SK-N-SH treated with all-trans-retinoic acid at 6 μM for 48 hours (cell line): ENCODE results near the gene SLC38A3.

ENCODE experiments used
- ATAC-seq: fragments of 200-7000 bp; cut with Tn5 transposase; 3 replicates; pipeline ENCODE4 v1.9.1; 2020; ENCODE audit warnings: mild to moderate bottlenecking, moderate library complexity
- ARNTL ChIP-seq: fragments of 450-650 bp; formaldehyde crosslinking; IDR thresholded peaks from 2 replicates; pipeline ENCODE4 v1.5.0; 2020; ENCODE audit warnings: low read depth, mild to moderate bottlenecking, moderate library complexity, borderline replicate concordance
- BACH2 ChIP-seq: fragments of 250-450 bp; sonication (Bioruptor Pico); IDR thresholded peaks from 2 replicates; pipeline ENCODE4 v1.9.0; 2021; ENCODE audit warnings: mild to moderate bottlenecking, borderline replicate concordance
- CSDC2 ChIP-seq: fragments of 250-450 bp; sonication (Bioruptor Pico); IDR thresholded peaks from 2 replicates; pipeline ENCODE4 v1.5.0; 2020; ENCODE audit warnings: mild to moderate bottlenecking, moderate library complexity
- CSRNP3 ChIP-seq: fragments of 250-450 bp; sonication (Bioruptor Pico); IDR thresholded peaks from 2 replicates; pipeline ENCODE4 v1.5.1; 2021; ENCODE audit warnings: mild to moderate bottlenecking, moderate library complexity
- ESRRG ChIP-seq: fragments of 250-450 bp; sonication (Bioruptor Pico); IDR thresholded peaks from 2 replicates; pipeline ENCODE4 v1.6.1; 2021; ENCODE audit warnings: mild to moderate bottlenecking
- GLIS3 ChIP-seq: fragments of 250-450 bp; sonication (Bioruptor Pico); IDR thresholded peaks from 2 replicates; pipeline ENCODE4 v1.5.0; 2020; ENCODE audit warnings: mild to moderate bottlenecking, moderate library complexity
- OSR1 ChIP-seq: fragments of 250-450 bp; sonication (Bioruptor Pico); IDR thresholded peaks from 2 replicates; pipeline ENCODE4 v1.8.0; 2022; ENCODE audit warnings: moderate library complexity, mild to moderate bottlenecking, inconsistent platforms
- PPARA ChIP-seq: fragments of 250-450 bp; sonication (Bioruptor Pico); IDR thresholded peaks from 2 replicates; pipeline ENCODE4 v1.5.0; 2020; ENCODE audit warnings: mild to moderate bottlenecking, borderline replicate concordance
- RARB ChIP-seq: fragments of 250-450 bp; sonication (Bioruptor Pico); IDR thresholded peaks from 2 replicates; pipeline ENCODE4 v1.8.0; 2021; ENCODE audit warnings: mild to moderate bottlenecking, moderate library complexity
- SNAI2 ChIP-seq: fragments of 250-450 bp; sonication (Bioruptor Pico); IDR thresholded peaks from 2 replicates; pipeline ENCODE4 v1.5.0; 2020; ENCODE audit warnings: mild to moderate bottlenecking, moderate library complexity
- TCF4 ChIP-seq: fragments of 250-450 bp; sonication (Bioruptor Pico); IDR thresholded peaks from 2 replicates; pipeline ENCODE4 v1.8.0; 2021; ENCODE audit warnings: mild to moderate bottlenecking, moderate library complexity, borderline replicate concordance
- ZC3H10 ChIP-seq: fragments of 250-450 bp; sonication (Bioruptor Pico); IDR thresholded peaks from 2 replicates; pipeline ENCODE4 v1.5.1; 2021; ENCODE audit warnings: mild to moderate bottlenecking, moderate library complexity
- ZFP3 ChIP-seq: fragments of 250-450 bp; sonication (Bioruptor Pico); IDR thresholded peaks from 2 replicates; pipeline ENCODE4 v1.5.0; 2020; ENCODE audit warnings: mild to moderate bottlenecking, moderate library complexity
- ZFP30 ChIP-seq: fragments of 450-650 bp; formaldehyde crosslinking; IDR thresholded peaks from 2 replicates; pipeline ENCODE4 v1.5.0; 2022; ENCODE audit warnings: mild to moderate bottlenecking, moderate library complexity
- ZNF565 ChIP-seq: fragments of 450-650 bp; formaldehyde crosslinking; conservative IDR thresholded peaks from 2 replicates; pipeline ENCODE4 v1.5.0; 2020; ENCODE audit warnings: low read depth, mild to moderate bottlenecking, moderate library complexity
- ZNF70 ChIP-seq: fragments of 450-650 bp; formaldehyde crosslinking; IDR thresholded peaks from 2 replicates; pipeline ENCODE4 v1.5.0; 2020; ENCODE audit warnings: mild to moderate bottlenecking, moderate library complexity
- ZNF8 ChIP-seq: fragments of 450-650 bp; formaldehyde crosslinking; IDR thresholded peaks from 2 replicates; pipeline ENCODE4 v1.5.0; 2020; ENCODE audit warnings: mild to moderate bottlenecking, moderate library complexity
- TF ChIP-seq, protein P1 (sequence below): fragments of 250-450 bp; sonication (Bioruptor Pico); IDR thresholded peaks from 2 replicates; pipeline ENCODE4 v1.8.0; 2020; ENCODE audit warnings: mild to moderate bottlenecking, moderate library complexity, borderline replicate concordance
- TF ChIP-seq, protein P2 (sequence below): fragments of 250-450 bp; sonication (Bioruptor Pico); IDR thresholded peaks from 2 replicates; pipeline ENCODE4 v1.5.0; 2020; ENCODE audit warnings: mild to moderate bottlenecking, moderate library complexity
- TF ChIP-seq, protein P3 (sequence below): fragments of 250-450 bp; sonication (Bioruptor Pico); IDR thresholded peaks from 2 replicates; pipeline ENCODE4 v1.8.0; 2021; ENCODE audit warnings: low read depth, mild to moderate bottlenecking, moderate library complexity, borderline replicate concordance

The SLC38A3 gene

DNA sequence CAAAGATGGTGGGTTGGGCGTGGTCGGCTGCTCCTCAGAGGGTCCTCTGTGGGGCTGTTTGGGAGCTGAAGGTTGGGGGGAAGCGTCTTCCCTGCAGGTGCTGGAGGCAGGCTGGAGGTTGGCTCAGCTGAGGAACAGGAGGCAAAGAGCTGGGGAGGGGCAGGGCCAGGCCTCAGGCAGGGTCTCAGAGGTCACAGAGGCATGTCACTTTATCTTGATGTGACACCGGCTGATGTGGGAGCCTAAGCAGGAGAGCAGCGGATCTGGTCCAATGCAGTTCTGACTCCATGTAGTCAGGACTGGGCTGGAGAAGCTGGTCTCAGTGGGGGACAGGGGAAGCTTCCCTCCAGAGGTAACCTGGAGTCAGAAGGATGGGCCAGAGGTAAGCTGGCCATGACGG, 21.3 kb upstream of the SLC38A3 start:
- no peak; the same call in 2 of the 3 replicates for ATAC-seq
- TF ChIP-seq GLIS3 (CRISPR knock-in tag) = no peak
- TF ChIP-seq, protein P1, sequence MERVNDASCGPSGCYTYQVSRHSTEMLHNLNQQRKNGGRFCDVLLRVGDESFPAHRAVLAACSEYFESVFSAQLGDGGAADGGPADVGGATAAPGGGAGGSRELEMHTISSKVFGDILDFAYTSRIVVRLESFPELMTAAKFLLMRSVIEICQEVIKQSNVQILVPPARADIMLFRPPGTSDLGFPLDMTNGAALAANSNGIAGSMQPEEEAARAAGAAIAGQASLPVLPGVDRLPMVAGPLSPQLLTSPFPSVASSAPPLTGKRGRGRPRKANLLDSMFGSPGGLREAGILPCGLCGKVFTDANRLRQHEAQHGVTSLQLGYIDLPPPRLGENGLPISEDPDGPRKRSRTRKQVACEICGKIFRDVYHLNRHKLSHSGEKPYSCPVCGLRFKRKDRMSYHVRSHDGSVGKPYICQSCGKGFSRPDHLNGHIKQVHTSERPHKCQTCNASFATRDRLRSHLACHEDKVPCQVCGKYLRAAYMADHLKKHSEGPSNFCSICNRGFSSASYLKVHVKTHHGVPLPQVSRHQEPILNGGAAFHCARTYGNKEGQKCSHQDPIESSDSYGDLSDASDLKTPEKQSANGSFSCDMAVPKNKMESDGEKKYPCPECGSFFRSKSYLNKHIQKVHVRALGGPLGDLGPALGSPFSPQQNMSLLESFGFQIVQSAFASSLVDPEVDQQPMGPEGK (CRISPR knock-in tag) = no peak
- no peak for TF ChIP-seq ZC3H10
- TF ChIP-seq, protein P2, sequence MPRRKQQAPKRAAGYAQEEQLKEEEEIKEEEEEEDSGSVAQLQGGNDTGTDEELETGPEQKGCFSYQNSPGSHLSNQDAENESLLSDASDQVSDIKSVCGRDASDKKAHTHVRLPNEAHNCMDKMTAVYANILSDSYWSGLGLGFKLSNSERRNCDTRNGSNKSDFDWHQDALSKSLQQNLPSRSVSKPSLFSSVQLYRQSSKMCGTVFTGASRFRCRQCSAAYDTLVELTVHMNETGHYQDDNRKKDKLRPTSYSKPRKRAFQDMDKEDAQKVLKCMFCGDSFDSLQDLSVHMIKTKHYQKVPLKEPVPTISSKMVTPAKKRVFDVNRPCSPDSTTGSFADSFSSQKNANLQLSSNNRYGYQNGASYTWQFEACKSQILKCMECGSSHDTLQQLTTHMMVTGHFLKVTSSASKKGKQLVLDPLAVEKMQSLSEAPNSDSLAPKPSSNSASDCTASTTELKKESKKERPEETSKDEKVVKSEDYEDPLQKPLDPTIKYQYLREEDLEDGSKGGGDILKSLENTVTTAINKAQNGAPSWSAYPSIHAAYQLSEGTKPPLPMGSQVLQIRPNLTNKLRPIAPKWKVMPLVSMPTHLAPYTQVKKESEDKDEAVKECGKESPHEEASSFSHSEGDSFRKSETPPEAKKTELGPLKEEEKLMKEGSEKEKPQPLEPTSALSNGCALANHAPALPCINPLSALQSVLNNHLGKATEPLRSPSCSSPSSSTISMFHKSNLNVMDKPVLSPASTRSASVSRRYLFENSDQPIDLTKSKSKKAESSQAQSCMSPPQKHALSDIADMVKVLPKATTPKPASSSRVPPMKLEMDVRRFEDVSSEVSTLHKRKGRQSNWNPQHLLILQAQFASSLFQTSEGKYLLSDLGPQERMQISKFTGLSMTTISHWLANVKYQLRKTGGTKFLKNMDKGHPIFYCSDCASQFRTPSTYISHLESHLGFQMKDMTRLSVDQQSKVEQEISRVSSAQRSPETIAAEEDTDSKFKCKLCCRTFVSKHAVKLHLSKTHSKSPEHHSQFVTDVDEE (CRISPR knock-in tag) = no peak
- no peak for TF ChIP-seq PPARA
- no peak for TF ChIP-seq ZNF565 (CRISPR knock-in tag)
- no peak for TF ChIP-seq BACH2 (CRISPR knock-in tag)
- no peak for TF ChIP-seq TCF4 (CRISPR knock-in tag)
- no peak for TF ChIP-seq ARNTL
- no peak for TF ChIP-seq ZNF8 (CRISPR knock-in tag)
- no peak for TF ChIP-seq ZFP3 (CRISPR knock-in tag)
- no peak for TF ChIP-seq RARB (CRISPR knock-in tag)
- no peak for TF ChIP-seq CSRNP3 (CRISPR knock-in tag)
- TF ChIP-seq ZFP30 = no peak
- TF ChIP-seq, protein P3, sequence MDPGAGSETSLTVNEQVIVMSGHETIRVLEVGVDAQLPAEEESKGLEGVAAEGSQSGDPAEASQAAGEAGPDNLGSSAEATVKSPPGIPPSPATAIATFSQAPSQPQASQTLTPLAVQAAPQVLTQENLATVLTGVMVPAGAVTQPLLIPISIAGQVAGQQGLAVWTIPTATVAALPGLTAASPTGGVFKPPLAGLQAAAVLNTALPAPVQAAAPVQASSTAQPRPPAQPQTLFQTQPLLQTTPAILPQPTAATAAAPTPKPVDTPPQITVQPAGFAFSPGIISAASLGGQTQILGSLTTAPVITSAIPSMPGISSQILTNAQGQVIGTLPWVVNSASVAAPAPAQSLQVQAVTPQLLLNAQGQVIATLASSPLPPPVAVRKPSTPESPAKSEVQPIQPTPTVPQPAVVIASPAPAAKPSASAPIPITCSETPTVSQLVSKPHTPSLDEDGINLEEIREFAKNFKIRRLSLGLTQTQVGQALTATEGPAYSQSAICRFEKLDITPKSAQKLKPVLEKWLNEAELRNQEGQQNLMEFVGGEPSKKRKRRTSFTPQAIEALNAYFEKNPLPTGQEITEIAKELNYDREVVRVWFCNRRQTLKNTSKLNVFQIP (CRISPR knock-in tag) = no peak
- no peak for TF ChIP-seq ZNF70
- no peak for TF ChIP-seq CSDC2 (CRISPR knock-in tag)
- TF ChIP-seq SNAI2 = no peak
- TF ChIP-seq OSR1 (CRISPR knock-in tag) = no peak

DNA sequence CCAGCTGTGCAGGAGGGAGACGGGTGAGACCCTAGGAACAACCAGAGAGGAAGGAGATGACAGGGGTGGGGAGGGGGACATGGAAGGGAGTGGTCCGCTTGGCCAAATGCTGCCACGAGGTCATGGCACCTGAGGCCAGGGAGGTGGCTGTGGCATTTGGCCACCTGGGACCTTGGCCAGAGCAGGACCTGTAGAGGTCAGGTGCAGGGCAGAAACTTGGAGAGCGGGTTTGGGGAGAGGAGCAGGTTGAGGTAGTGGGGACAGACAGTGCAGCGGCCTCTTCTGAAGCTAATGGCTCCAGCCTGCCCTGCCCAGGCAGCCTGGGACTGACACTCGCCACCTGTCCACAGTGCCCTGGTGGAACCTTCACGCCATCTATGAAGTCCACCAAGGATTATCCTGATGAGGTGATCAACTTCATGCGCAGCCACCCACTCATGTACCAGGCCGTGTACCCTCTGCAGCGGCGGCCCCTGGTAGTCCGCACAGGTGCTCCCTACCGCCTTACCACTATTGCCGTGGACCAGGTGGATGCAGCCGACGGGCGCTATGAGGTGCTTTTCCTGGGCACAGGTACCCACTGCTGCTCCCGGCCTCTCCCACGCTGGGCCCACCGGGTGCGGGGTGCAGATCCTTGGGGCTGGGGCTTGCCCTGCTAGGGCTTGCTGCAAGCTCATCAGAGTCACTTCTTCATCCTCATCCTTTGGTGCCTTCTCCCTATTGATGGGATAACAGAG, 20.7 kb upstream of the SLC38A3 start:
- TF ChIP-seq, protein P2 (CRISPR knock-in tag) = no peak
- TF ChIP-seq CSRNP3 (CRISPR knock-in tag) (no peak), CSDC2 (CRISPR knock-in tag) (no peak), ZFP30 (no peak), RARB (CRISPR knock-in tag) (no peak), ZNF70 (no peak), ESRRG (CRISPR knock-in tag) (no peak), ZC3H10 (no peak), OSR1 (CRISPR knock-in tag) (no peak)
- ATAC-seq = no peak
